ENCODE measurements around the gene NHERF1. TPM values are rescaled to one million over a fixed set of nuclear protein-coding genes. Genes with fewer than 3 reads are reported as not detected.

The NHERF1 gene
- total and polyA plus RNA-seq, 2 of the 13 experiments (the other 11 are each of a cell fraction or from before 2014, with no cell fraction given): 169 to 269 TPM

DNA sequence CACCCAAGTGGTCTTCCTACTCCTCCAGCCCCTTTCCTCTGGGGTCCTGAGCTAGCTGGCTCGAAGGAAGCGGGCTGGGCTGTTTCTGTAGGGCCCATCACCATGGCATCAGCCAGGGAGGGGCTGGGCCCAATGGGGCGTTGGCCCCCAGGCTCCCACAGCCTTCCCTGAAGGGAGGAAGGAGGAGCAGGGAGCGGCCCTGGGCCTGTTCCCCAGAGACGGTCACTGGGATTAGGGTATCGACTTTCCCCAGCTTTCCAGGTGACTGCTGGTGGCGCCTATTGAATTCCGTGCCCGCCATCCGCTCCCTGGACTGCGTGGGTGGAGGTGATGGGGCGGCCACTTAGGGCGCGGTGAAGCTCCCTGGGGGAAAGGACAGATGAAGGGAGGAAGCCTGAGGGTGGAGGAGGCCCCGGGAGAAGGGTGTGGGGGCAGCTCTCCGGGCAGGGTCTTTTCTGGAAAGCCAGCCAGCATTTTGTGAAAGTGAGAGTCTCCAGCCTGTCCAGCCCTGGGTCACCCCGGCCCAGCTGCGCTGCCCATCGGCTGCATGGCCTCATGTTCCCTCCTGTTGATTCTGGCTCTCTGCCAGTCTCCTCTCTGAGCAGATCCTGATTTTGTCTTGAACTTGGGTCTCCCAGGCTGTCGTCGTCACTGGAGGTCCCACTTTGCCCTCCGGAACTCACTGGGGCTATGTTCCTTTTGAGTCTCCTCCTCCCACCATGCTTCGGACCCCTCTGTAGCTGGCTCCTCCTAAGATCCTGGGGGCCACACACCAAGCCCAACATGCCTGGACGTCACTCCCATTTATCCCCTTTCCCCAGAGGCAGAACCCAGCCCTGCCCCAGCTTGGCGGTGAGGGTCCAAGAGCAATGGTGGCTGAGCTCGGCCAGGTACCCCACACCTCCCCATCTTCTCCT, 9.8 kb downstream of the NHERF1 start (continued):
- TF ChIP-seq TBX3 (IDR thresholded peaks at IDR 0.05; ENCODE audit: borderline replicate concordance) (no peak), ZSCAN21 (CRISPR knock-in tag; IDR thresholded peaks at IDR 0.05; ENCODE audit: borderline replicate concordance) (no peak), ESRRA (CRISPR knock-in tag; IDR thresholded peaks at IDR 0.05; ENCODE audit: low read depth) (no peak), IRF2 (CRISPR knock-in tag; IDR thresholded peaks at IDR 0.05) (no peak), ZNF232 (CRISPR knock-in tag; IDR thresholded peaks at IDR 0.05; ENCODE audit: borderline replicate concordance) (no peak), ZFP91 (CRISPR knock-in tag; IDR thresholded peaks at IDR 0.05; ENCODE audit: borderline replicate concordance) (peak; percentile 14; the same call in 1 of the 2 replicates), NFE2L1 (CRISPR knock-in tag; IDR thresholded peaks at IDR 0.05; ENCODE audit: borderline replicate concordance) (no peak), THAP7 (CRISPR knock-in tag; IDR thresholded peaks at IDR 0.05) (no peak), ZNF225 (CRISPR knock-in tag; IDR thresholded peaks at IDR 0.05) (no peak), ZNF614 (CRISPR knock-in tag; IDR thresholded peaks at IDR 0.05; ENCODE audit: borderline replicate concordance) (no peak)
- TF ChIP-seq, protein P1, sequence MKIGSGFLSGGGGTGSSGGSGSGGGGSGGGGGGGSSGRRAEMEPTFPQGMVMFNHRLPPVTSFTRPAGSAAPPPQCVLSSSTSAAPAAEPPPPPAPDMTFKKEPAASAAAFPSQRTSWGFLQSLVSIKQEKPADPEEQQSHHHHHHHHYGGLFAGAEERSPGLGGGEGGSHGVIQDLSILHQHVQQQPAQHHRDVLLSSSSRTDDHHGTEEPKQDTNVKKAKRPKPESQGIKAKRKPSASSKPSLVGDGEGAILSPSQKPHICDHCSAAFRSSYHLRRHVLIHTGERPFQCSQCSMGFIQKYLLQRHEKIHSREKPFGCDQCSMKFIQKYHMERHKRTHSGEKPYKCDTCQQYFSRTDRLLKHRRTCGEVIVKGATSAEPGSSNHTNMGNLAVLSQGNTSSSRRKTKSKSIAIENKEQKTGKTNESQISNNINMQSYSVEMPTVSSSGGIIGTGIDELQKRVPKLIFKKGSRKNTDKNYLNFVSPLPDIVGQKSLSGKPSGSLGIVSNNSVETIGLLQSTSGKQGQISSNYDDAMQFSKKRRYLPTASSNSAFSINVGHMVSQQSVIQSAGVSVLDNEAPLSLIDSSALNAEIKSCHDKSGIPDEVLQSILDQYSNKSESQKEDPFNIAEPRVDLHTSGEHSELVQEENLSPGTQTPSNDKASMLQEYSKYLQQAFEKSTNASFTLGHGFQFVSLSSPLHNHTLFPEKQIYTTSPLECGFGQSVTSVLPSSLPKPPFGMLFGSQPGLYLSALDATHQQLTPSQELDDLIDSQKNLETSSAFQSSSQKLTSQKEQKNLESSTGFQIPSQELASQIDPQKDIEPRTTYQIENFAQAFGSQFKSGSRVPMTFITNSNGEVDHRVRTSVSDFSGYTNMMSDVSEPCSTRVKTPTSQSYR (CRISPR knock-in tag; IDR thresholded peaks at IDR 0.05; ENCODE audit: borderline replicate concordance): no peak
- TF ChIP-seq, protein P2, sequence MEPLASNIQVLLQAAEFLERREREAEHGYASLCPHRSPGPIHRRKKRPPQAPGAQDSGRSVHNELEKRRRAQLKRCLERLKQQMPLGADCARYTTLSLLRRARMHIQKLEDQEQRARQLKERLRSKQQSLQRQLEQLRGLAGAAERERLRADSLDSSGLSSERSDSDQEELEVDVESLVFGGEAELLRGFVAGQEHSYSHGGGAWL (CRISPR knock-in tag; IDR thresholded peaks at IDR 0.05): no peak
- TF ChIP-seq, protein P3, sequence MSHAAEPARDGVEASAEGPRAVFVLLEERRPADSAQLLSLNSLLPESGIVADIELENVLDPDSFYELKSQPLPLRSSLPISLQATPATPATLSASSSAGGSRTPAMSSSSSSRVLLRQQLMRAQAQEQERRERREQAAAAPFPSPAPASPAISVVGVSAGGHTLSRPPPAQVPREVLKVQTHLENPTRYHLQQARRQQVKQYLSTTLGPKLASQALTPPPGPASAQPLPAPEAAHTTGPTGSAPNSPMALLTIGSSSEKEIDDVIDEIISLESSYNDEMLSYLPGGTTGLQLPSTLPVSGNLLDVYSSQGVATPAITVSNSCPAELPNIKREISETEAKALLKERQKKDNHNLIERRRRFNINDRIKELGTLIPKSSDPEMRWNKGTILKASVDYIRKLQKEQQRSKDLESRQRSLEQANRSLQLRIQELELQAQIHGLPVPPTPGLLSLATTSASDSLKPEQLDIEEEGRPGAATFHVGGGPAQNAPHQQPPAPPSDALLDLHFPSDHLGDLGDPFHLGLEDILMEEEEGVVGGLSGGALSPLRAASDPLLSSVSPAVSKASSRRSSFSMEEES (CRISPR knock-in tag; IDR thresholded peaks at IDR 0.05): no peak
